Inferior parietal cortex (tissue), 1 donor: ENCODE results near the gene ITPKC.
"Not testable (repeated sequence)": the region's sequence is repeated elsewhere in the genome, so short reads cannot be mapped to it uniquely, and the experiment has no call there.

Source experiments
- DNase-seq: peaks from one replicate; pipeline ENCODE4 v3.0.0-alpha.2; 2016; ENCODE audit errors: extremely low spot score

ITPKC gene

DNA sequence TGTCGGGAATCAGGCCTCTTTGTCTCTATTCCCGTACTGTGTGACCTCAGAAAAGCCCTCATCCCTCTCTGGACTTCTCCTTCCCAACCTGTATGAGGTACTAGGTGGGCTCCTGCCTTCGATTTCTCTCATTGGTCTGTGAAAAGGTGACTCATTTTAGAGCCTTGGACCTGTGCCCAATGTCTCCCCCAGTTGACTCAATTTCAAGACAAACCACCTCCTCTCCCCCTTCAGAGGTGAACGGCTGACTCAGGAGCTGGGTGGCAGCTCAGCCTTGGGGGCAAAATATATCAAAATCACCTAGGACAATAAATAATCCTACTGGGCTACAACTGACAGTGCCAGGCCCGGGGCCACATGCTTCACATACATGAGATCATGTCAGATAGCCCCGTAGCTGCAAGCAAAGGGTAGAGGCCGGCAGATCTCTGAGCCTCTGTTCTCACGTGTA, 856 bp upstream of the ITPKC start:
- no peak for DNase-seq

DNA sequence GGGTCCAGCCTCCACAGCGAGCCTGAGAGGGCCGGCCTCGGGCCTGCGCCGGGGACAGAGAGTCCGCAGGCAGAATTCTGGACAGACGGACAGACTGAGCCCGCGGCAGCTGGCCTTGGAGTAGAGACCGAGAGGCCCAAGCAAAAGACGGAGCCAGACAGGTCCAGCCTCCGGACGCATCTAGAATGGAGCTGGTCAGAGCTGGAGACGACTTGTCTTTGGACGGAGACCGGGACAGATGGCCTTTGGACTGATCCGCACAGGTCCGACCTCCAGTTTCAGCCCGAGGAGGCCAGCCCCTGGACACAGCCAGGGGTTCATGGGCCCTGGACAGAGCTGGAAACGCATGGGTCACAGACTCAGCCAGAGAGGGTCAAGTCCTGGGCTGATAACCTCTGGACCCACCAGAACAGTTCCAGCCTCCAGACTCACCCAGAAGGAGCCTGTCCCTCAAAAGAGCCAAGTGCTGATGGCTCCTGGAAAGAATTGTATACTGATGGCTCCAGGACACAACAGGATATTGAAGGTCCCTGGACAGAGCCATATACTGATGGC, 490 bp downstream of the ITPKC start:
- no peak for DNase-seq

DNA sequence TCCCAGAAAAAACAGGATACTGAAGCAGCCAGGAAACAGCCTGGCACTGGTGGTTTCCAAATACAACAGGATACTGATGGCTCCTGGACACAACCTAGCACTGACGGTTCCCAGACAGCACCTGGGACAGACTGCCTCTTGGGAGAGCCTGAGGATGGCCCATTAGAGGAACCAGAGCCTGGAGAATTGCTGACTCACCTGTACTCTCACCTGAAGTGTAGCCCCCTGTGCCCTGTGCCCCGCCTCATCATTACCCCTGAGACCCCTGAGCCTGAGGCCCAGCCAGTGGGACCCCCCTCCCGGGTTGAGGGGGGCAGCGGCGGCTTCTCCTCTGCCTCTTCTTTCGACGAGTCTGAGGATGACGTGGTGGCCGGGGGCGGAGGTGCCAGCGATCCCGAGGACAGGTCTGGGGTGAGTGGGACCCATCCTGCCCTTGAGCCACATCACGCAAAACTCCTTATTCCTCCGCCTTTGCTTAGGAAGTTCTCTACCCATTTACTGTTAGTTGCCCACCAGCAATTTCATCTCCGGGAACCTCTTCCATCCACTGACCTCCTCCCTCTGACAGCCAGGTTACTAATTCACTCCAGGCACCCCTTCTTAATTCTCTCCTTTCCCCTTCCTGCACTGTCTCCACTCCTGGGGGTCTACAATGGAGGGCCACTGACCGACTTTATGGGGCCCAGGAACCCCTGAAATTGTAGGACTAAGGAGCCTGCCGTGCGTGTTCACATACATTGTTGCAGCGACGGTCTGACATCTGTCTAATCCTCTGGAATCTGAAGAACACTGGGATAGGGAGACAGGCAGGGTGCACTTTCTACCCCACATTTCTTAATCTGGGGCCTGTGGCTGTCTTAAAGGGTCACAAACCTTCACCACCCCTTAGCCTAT, 1.2 kb downstream of the ITPKC start:
- no peak for DNase-seq

DNA sequence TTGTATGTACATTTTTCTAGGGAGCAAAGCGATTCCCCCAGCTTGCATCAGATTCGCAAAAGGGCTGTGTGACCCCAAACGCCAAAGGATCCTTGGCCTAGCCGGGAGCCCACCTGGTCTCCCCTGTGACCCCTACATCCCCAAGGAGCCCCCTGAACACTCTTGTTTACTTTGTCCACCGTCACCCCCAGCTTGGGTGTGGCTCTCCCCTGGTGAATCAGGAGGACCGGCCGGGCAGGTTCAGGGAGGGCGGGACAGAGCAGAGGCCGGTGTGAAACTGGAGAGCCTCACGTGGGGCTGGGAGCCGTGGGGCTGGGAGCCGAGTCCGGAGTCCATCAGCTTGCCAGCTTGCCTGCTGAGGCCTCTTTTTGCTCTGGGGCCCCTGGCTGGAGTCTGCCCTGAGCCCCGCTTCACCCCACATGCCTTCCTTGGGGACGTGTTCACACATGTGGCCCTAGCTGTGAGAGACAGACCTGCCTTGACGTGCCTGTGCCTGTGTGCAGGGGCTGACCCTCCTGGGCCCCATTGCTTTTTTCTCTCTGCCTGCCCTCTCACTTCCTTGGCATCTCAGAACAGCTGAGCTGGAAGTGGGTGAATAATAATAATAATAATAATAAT, 2.0 kb downstream of the ITPKC start:
- DNase-seq, result no peak

DNA sequence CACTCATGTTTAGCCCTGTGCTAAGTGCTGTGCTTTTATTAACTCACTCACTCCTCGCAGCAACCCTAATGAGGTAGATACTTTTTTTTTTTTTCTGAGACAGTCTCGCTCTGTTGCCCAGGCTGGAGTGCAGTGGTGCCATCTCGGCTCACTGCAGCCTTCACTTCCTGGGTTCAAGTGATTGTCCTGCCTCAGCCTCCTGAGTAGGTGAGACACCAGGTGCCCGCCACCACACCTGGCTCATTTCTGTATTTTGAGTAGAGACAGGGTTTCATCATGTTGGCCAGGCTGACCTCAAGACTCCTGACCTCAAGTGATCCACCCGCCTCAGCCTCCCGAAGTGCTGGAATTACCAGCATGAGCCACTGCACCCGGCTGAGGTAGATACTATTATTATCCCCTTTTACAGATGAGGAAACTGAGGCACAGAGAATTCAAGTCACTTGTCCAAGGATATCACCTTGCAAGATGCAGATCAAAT, 2.5 kb downstream of the ITPKC start:
- DNase-seq, result no peak

DNA sequence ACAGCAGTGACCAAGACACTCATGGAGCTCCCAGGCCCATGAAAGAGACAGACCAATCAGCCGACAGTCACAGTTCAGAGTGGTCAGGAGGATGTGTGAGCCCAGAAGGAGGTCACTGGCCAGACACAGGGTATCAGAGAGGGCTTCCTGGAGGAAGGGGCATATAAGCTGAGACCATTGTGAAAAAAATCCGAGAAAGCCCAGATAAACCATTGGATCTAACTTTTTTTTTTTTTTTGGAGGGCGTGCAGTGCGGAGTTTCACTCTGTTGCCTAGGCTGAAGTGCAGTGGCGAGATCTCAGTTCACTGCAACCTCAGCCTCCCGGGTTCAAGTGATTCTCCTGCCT, 4.2 kb downstream of the ITPKC start:
- DNase-seq, result no peak

DNA sequence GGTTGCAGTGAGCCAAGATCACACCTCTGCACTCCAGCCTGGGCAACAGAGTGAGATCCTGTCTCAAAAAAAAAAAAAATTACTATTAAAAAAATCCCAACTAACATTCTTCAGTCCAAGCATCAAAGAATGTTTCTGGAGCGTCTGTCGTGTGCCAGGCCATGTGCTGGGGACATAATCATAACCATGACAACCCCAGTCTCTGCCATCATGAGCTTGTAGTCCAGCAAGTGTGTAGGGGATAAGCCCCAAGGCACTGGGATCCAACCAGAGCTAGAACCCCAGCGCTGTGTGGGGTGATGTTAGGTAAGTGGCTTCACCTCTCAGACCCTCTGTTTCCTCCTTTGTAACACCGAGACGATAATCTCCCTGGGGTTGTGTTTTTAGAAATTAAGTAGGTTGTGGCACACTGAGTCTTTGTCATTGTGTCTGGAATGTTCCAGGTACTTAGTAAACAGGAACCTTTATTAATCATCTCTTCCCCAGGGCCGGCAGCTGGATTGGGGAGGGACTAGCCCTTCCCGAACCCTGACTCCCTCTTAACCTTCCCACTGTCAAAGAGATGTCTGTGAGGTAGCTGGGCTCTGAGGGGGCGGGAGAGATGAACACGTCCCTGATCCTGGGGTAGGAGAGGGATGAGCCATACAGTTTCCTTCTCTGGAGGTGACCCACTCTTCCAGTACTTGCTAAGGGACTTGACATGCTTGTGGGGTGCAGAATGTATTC, 5.2 kb downstream of the ITPKC start:
- DNase-seq, result no peak

DNA sequence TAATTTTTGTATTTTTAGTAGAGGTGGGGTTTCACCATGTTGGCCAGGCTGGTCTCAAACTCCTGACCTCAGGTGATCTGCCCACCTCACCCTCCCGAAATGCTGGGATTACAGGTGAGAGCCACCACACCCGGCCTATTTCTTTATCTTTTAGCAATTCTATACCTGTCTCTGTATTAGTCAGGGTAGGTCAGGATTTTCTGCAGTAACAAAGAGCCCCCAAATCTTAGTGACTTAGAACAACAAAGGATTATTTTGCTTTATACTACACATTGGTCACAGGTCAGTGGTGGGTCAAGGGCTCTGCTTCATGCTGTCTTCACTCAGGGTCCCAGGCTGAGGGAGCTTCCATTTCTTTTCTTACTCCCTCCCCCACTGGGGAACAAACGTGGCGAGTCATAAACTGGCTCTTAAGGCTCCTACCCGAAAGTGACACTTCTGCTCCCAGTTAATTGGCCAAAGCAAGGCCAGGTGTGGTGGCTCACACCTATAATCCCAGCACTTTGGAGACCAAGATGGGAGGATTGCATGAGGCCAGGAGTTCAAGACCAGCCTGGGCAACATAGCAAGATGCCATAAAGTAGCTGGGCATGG, 6.8 kb downstream of the ITPKC start:
- no peak for DNase-seq

DNA sequence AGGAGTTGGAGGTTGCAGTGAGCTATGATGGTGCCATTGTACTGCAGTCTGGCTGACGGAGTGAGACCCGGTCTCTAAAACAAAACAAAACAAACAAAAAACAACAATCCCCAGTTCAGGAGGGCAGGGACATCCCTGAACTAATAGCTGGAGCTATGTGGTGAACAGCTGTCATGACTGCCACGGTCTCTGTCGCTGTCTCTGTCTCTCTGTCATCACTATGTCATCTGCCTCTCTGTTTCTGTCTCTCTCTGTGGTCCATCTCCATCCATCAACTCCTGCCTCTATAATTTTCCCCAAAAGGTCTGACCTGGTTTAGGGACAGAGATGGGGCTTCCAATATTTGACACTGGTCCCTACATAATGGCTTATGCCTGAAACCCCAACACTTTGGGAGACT, 7.4 kb downstream of the ITPKC start:
- no peak for DNase-seq

DNA sequence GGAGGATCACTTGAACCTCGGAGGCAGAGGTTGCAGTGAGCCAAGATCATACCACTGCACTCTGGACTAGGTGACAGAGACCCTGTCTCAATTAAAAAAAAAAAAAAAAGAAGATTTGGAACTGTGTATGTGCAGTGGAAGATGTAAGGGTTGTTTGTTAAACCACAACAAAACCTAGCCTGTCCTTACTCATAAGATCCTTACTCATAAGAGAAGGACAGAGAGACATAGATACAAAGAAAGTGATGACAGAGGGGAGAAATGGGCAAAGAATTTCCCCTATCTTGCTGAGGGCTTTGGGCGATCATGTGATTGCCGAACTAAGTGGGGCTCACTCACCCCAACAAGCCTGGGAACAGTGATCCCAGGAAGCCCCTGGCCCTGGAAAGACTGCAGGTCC, 7.9 kb downstream of the ITPKC start:
- no peak for DNase-seq

DNA sequence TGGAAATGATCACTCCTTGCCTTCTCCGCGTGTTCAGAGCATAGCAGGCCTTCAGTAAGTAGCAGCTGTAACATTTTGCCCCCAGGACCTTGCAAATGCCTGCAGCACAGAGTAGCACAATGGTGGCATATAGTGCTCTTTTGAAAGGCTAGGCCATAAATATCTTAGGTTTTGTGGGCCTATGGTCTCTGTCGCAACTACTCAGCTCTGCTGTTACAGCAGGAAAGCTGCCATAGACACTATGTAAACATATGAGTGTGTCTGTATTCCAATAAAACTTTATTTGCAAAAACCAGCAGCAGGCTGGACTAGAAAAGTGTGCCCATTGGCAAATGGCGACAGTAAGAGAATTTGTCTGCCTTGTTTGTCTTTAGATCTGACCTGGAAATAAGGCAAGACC, 9.4 kb downstream of the ITPKC start:
- no peak for DNase-seq

DNA sequence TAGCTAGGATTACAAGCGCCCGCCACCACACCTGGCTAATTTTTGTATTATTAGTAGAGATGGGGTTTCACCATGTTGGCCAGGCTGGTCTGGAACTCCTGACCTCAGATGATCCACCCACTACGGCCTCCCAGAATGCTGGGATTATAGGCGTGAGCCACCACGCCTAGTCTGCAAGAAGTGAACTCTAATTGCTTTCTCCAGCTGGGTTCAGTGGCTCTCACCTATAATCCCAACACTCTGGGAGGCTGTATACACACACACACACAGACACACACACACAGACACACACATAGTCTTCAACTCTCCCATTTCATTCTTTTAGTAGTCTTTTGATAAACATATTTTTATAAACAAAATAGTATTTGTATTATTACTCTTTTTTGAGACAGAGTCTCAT, 13.2 kb downstream of the ITPKC start:
- not testable (repeated sequence) for DNase-seq

DNA sequence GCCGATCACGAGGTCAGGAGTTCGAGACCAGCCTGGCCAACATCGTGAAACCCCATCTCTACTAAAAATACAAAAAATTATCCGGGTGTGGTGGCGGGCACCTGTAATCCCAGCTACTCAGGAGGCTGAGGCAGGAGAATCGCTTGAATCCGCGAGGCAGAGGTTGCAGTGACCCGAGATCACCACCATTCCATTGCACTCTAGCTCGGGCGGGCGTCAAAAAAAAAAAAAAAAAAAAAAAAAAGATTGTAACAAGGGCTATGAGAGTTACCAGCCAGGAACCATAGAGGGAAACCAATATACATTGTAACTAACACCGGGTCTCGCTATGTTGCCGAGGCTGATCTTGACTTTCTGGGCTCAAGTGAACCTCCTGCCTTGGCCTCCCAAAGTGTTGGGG, 15.4 kb downstream of the ITPKC start:
- not testable (repeated sequence) for DNase-seq

DNA sequence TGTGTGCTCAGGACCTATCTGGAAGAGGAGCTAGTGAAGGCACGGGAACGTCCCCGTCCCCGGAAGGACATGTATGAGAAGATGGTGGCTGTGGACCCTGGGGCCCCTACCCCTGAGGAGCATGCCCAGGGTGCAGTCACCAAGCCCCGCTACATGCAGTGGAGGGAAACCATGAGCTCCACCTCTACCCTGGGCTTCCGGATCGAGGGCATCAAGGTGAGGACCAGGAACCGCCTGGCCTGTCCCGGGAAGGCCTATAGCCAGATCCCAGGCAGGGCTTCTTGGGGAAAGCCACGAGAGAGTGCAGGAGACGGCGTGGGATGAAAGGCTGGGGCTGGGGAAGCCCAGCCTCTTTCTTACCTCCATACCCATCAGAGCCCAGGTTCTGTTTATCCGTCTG, 16.2 kb downstream of the ITPKC start:
- no peak for DNase-seq

DNA sequence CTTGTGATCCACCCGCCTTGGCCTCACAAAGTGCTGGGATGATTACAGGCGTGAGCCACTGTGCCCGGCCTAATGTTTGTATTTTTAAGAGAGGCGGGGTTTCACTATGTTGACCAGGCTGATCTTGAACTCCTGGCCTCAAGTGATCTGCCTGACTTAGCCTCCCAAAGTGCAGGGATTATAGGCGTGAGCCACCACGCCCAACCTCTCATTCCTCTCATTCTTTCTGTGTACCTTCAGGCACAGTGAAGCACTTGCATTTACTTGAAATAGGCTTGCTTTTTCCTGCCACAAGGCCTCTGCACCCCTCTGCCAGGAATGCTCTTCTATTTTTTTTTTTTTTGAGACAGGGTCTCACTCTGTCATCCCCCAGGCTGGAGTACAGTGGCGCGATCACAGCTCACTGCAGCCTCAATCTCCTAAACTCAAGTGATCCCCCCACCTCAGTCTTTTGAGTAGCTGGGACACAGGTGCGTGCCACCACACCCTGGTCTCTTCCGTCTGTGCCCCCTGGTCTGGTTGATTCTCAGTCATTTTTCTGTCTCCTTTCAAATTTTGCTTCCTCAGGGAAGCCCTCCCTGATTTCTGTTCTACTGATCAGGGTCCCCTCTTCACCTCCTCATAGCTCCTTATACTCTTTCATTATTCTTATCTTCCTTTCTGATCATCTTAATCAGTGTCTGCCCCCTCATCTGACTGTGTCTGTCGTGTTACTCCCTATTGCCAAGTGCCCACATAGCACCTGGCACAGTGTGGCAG, 18.3 kb downstream of the ITPKC start:
- DNase-seq, result no peak

DNA sequence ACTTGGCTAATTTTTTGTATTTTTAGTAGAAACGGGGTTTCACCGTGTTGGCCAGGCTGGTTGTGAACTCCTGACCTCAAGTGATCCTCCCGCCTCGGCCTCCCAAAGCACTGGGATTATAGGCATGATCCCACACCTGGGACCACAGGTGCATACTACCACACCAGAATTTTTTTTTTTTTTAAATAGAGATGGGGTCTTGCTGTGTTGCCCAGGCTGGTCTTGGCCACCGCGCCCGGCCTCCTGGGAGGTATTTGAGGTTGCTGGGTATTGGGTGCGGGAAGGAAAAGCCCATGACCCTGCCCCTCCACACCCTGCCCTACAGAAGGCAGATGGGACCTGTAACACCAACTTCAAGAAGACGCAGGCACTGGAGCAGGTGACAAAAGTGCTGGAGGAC, 19.7 kb downstream of the ITPKC start:
- no peak for DNase-seq

DNA sequence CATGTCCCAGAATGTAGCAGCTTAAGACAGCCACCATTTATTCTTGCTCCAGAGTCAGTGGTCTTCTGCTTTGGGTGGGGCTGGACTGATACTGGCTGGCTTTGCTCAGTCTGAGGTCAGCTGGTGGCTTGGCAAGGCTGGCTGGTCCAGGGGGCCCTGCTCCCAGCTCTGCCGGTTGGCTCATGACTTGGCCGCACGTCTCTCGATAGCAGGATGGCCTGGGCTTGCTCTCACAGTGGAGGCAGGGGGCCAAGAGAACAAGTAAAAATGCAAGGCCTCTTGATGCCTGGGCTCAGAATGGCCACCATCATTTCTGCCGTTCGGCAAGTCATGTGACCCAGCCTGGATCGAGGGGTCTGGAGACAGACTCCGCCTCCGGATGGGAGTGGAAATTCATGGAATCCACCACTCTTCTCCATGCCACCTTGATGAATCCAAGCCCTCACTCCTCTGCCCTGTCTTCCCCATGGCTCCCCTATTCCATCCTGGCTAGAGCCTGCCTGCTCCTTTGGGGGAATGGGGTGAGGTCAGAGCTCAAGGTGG, 20.3 kb downstream of the ITPKC start:
- no peak for DNase-seq

DNA sequence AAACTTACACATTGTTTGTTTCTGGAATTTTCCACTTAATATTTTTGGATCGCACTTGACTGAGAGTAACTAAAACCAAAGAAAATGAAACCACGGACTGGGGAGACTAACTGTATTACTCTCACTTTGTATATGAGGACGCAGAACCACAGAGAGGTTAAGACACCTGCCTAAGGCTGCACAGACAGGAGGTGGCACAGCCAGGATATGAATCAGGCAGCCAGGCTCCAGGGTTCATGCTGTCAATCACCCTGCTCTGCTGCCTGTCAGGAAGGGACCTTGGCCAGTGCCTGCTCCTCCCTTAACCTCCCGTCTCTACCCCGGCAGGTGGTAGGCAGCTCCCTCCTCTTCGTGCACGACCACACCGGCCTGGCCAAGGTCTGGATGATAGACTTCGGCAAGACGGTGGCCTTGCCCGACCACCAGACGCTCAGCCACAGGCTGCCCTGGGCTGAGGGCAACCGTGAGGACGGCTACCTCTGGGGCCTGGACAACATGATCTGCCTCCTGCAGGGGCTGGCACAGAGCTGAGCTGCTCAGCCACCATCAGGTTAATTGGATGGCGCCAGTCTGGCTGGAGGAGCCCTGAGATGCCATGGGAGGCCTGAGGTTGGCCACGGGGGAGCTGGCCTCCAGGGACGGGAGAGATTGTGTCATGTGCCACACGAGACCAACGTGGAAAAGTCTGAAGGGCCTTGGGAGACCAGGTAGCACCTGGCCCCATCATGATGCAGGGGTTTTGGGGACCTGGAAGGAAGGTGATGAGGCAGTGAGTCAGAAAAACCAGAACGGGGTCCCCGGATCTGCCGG, 22.3 kb downstream of the ITPKC start:
- no peak for DNase-seq

DNA sequence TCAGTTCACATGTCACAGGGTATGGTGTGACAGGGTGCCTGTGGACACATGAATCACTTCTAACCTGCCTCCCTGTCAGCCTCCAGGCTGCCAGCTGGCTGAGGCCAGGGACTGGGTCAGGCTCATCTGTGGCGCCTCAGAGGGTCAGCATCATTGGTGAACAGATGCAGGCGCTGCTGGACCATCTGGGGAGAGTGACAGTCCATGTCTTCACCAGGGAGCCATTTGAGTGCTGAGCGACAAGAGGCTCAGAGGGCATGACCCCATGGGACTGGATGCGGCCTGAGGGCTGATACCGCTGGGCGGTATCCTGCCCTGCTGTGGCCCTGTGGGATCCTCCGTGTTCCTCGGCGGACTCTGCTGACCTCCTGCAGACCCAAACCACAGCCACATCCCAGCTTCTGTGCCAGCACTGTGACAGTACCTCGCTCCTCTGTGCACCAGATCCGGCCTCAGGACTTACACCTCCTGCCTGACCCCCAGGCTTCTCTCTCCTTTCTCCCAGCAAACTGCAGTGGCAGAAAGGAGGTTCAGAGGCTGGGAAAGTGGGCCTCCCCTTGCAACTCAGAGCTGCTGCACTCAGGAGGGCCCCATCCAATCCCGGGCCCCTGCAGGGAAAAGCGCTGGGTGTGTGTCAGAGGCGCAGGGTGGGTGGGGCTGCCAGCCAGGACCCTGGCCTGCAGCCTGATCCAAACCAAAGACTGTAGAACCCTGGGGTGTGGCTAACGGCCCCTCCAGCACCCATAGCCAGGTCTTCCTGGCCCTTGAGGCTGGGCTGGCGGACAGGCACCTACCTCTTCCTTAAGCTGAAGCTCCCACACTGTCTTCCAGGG, 23.2 kb downstream of the ITPKC start:
- no peak for DNase-seq
